Measurements from ENCODE around the gene FAM161B.

DNA sequence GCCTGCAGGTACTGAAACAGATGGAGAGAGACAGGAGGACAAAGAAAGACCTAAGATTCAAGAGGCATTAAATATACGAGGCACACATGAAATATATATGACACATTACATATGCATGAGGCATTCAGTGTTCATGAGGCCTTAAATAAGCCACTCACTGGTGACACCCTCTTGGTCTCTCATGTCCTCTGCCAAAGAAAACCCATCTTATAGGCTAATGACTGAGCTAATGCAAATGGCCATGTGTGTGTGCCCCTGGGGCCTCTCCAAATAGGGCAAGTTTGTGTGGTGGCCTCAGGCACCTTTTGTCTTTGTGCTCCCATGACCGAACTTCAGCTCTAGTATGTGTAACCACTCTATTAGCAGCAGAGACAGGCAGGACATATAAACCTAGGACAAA is 19.0 kb upstream of the FAM161B start:
- TF ChIP-seq GLI4 (tag by site-specific recombination; IDR thresholded peaks at IDR 0.05) (no peak), ZNF24 (tag by site-specific recombination; IDR thresholded peaks at IDR 0.05) (no peak), ZNF585B (tag by site-specific recombination; IDR thresholded peaks at IDR 0.05) (no peak), MYNN (tag by site-specific recombination; IDR thresholded peaks at IDR 0.05; ENCODE audit: borderline replicate concordance) (no peak), ZNF426 (tag by site-specific recombination; IDR thresholded peaks at IDR 0.05) (no peak), KLF7 (tag by site-specific recombination; IDR thresholded peaks at IDR 0.05; ENCODE audit: borderline replicate concordance) (no peak), ZFP69B (tag by site-specific recombination; IDR thresholded peaks at IDR 0.05) (no peak)
- TF ChIP-seq, protein P1, sequence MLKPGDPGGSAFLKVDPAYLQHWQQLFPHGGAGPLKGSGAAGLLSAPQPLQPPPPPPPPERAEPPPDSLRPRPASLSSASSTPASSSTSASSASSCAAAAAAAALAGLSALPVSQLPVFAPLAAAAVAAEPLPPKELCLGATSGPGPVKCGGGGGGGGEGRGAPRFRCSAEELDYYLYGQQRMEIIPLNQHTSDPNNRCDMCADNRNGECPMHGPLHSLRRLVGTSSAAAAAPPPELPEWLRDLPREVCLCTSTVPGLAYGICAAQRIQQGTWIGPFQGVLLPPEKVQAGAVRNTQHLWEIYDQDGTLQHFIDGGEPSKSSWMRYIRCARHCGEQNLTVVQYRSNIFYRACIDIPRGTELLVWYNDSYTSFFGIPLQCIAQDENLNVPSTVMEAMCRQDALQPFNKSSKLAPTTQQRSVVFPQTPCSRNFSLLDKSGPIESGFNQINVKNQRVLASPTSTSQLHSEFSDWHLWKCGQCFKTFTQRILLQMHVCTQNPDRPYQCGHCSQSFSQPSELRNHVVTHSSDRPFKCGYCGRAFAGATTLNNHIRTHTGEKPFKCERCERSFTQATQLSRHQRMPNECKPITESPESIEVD (tag by site-specific recombination; IDR thresholded peaks at IDR 0.05), result no peak
- TF ChIP-seq, protein P2, sequence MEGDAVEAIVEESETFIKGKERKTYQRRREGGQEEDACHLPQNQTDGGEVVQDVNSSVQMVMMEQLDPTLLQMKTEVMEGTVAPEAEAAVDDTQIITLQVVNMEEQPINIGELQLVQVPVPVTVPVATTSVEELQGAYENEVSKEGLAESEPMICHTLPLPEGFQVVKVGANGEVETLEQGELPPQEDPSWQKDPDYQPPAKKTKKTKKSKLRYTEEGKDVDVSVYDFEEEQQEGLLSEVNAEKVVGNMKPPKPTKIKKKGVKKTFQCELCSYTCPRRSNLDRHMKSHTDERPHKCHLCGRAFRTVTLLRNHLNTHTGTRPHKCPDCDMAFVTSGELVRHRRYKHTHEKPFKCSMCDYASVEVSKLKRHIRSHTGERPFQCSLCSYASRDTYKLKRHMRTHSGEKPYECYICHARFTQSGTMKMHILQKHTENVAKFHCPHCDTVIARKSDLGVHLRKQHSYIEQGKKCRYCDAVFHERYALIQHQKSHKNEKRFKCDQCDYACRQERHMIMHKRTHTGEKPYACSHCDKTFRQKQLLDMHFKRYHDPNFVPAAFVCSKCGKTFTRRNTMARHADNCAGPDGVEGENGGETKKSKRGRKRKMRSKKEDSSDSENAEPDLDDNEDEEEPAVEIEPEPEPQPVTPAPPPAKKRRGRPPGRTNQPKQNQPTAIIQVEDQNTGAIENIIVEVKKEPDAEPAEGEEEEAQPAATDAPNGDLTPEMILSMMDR (tag by site-specific recombination; IDR thresholded peaks at IDR 0.05), result no peak
